ENCODE results near the gene SLC25A45.
"Not testable (repeated sequence)": the region's sequence is repeated elsewhere in the genome, so short reads cannot be mapped to it uniquely, and the experiment has no call there.

Gene SLC25A45

GRCh38 chr11:65362966-65363365 lies 19.5 kb downstream of the SLC25A45 start:
- DNase-seq (ENCODE audit: low spot score), result no peak

GRCh38 chr11:65362320-65362931 lies 20.0 kb downstream of the SLC25A45 start:
- no peak for DNase-seq (ENCODE audit: low spot score)

- DNase-seq (ENCODE audit: low spot score), result no peak
Observed at GRCh38 chr11:65357856-65358356, 24.5 kb downstream of the SLC25A45 start.

GRCh38 chr11:65356394-65356972 lies 26.0 kb downstream of the SLC25A45 start:
- DNase-seq (ENCODE audit: low spot score), result no peak

GRCh38 chr11:65355776-65356393 lies 26.6 kb downstream of the SLC25A45 start:
- DNase-seq (ENCODE audit: low spot score), result no peak

- DNase-seq (ENCODE audit: low spot score), result peak; percentile 35
Observed at GRCh38 chr11:65355013-65355775, 27.3 kb downstream of the SLC25A45 start.

GRCh38 chr11:65354265-65355012 lies 28.0 kb downstream of the SLC25A45 start, which contains the start of gene TIGD3:
Gene TIGD3, plus strand, starts transcription at chr11:65354751. Its CDS starts 1,058 bp downstream, at chr11:65355809.
- DNase-seq (ENCODE audit: low spot score), result peak; percentile 98

- no peak for DNase-seq (ENCODE audit: low spot score)
Observed at GRCh38 chr11:65353900-65354264, 28.6 kb downstream of the SLC25A45 start.

GRCh38 chr11:65353376-65353775 lies 29.1 kb downstream of the SLC25A45 start:
- DNase-seq (ENCODE audit: low spot score), result no peak

GRCh38 chr11:65352783-65353182 lies 29.7 kb downstream of the SLC25A45 start:
- DNase-seq (ENCODE audit: low spot score), result no peak

GRCh38 chr11:65351511-65351910 lies 30.9 kb downstream of the SLC25A45 start:
- no peak for DNase-seq (ENCODE audit: low spot score)

GRCh38 chr11:65341856-65342255 lies 40.6 kb downstream of the SLC25A45 start:
- no peak for DNase-seq (ENCODE audit: low spot score)

- peak; percentile 51 for DNase-seq (ENCODE audit: low spot score)
Observed at GRCh38 chr11:65340226-65340625, 42.2 kb downstream of the SLC25A45 start.

- DNase-seq (ENCODE audit: low spot score), result no peak
Observed at GRCh38 chr11:65338676-65339075, 43.8 kb downstream of the SLC25A45 start.

GRCh38 chr11:65334696-65335295 lies 47.6 kb downstream of the SLC25A45 start:
- no peak for DNase-seq (ENCODE audit: low spot score)

GRCh38 chr11:65332591-65332990 lies 49.9 kb downstream of the SLC25A45 start:
- not testable (repeated sequence) for DNase-seq (ENCODE audit: low spot score)

- no peak for DNase-seq (ENCODE audit: low spot score)
Observed at GRCh38 chr11:65330544-65330943, 51.9 kb downstream of the SLC25A45 start.

- peak; percentile 93 for DNase-seq (ENCODE audit: low spot score)
Observed at GRCh38 chr11:65329944-65330403, 52.5 kb downstream of the SLC25A45 start.

GRCh38 chr11:65329478-65329877 lies 53.0 kb downstream of the SLC25A45 start:
- DNase-seq (ENCODE audit: low spot score), result no peak

GRCh38 chr11:65327021-65327420 lies 55.4 kb downstream of the SLC25A45 start:
- DNase-seq (ENCODE audit: low spot score), result no peak

- DNase-seq (ENCODE audit: low spot score), result no peak
Observed at GRCh38 chr11:65325435-65325834, 57.0 kb downstream of the SLC25A45 start.

All from Ammon's horn (tissue), 1 donor.